Activated CD4-positive, alpha-beta T cell treated with anti-CD3 and anti-CD28 coated beads, Interleukin-2, amount 50 U/mL, for 4 hours (primary cell): ENCODE measurements around the gene MET.

Experiments used
- DNase-seq, 2 experiments: peaks; one replicate each; pipeline ENCODE4 v3.0.0-alpha.2; 2020

The MET gene

DNA sequence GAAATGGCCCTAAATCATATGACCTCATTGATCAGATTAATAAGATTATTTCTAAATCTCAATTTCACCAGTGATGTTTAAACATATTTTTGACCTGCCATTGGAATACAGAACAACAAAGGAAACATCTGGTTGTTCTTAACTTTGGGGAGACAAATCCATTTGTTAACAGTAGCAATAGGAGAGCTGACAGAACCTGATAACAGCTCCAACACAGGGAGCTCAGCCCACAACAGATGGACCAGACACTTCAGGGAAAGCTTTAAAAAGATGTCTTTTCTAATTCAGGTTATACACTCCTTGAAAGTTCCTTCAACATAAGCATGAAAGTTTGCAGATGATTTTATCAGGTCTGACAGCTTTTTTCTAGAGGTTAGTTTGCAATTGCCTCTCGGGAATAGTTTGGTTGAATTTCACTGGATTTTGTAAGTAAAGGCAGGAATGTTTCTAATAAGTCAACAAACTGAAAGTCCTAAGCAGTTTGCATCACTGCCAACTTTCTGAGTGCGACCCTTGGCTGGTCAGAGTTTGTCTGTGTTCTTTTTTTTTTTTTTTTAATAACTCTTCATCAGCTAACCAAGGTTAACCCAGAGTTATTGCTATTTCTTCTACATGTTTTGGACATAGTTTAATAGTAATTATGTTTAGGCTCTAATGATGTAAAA lies 6.5 kb upstream of the MET start:
- no peak for DNase-seq

DNA sequence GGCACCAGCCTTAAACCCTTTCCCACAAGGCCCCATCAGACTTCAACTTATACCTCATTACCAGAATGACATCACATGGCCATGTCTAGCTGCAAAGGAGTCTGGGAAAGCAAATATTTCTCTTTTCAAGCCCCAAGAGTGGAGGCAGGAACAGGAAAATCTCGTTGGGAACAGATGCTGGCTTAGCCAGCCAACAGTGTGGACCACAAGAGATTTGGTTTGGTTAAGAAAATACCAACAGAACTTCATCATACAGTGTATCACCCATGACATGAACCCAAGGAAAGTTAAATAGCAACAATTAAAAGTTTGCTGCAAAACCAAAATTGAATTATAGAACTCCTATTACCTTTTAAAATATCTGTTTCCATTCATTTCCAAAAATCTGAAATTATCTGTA lies 2.2 kb upstream of the MET start:
- no peak for DNase-seq

DNA sequence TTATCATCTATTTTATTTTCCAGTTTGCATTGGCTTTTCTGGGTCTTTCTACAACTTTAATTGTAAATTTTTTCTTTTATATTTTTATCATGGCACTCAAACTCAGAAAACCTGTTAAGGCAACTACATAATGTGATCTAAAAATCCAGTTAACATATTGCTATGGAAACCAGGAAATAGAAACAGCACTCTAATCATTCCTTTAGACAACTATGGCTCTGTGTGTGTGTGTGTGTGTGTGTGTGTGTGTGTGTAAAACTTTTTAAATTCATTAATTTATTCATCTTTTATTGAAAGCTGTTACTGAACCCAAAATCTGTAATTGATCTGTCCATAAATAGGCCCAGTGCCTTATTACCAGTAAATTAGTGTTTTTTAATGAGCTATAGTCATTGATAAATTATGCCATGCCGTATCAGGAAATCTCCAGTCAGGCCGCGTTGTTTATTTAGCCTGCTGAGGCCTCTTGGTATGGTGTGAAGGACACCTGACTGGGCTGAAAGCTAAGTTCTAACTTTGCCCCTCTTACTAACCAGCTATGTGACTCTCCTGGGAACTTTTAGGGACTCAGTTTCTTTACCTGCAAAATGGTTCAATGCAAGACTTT lies 1.5 kb upstream of the MET start:
- DNase-seq = no peak

DNA sequence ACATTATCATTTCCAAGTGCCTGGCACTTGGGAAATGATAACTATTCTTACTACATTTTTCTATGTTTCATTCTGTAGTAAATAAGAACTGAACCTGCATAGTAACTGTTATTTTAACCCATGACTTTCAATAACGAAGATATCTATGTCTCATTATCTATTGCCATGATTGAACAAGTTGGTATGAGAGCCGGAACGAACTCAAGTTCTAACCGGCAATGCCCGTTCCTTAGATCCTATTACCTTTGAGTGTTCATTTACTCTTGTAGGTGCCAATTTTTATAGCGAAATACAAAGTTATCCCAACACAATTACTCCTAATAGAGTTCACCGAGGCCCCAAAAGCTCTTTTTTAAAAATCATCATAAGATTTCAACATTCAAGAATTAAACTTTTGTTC lies 885 bp upstream of the MET start:
- DNase-seq = no peak

DNA sequence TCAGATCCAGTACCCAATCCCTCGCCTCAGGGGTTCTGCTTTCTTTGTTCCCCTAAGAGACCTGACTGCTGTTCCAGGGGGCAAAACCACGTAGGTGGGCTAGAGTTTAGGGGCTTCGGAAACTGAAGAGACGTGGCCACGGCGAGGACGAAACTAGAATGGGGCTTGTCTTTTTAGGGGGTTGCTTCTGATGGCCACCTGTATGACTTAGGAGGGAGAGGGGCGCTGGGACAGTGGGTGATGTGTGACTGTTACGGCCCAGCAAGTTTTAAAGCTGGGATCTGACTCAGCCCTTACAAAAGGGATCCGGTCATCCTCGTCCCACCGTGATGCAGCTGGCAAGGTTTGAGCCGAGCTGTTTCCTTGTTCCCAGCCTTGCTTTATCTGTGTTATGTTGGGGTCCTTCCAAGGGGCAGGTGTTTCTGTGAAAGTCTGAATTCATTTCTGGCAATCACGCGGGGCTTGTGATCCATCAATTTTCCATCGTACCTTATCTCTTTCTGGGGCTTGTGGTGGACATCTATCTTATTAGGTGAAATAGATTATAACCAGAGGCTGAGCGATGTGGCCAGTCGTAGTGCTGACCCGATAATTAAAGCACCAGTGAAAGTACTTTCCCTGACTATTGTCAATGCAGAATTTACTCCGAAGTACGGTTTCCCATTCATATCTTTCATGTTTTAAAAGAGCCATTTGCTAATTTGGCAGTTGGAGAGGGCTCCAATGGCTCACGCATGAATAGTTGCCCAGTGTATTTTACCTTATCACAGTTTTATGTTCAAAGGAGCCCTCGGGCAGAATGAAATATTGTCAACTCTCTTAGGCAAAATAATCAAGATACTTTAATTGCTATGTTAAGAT lies 830 bp downstream of the MET start:
- DNase-seq = no peak

DNA sequence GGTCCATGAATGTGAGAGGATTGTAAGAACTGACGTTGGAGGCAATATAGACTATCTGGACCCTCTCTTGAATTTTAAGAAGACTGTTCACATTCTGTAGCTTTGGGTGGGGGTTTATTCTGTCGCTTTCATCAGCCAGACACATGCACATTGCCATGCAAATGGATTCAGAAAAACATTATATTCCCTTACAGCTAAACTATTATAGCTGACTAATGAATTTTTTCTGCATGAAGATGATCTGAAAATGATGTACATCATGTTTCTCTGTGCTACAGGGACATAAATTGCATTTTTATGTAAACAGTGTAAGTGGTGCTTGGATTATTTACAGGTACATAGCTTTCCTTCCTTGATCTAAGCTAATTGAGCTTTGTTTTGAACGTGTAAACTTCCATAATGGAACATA lies 1.5 kb downstream of the MET start:
- DNase-seq = no peak

DNA sequence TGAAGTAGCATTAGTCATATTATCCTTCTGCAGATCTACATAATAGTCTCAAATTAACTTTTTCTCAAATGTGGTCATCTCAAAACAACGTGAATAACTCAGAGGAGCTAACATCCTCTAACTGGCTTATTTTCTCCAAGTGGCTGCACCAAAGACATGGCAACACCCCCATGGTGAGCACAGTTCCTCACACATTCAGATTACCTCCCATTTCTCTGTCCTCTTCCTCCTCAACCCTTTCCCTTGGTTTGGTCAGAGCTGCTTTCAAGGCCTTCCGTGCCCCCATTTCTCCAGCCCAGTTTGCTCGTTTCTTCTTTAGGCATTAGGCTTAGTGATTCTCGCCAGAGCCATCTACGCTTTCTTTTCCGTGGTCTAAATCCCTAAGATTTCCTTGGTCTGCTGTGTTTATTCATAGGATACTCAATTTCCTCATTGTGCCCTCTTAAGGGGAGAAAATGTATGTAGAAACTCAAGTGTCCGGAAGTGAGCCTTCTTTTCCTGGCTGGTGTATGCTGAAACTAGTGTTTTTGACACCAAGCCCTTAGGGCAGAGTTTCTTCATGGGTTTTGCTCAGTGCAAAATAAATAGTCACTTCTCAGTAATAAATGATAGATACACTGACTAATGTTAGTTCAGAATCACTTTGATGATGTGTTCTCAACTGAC lies 2.6 kb downstream of the MET start:
- DNase-seq = no peak

DNA sequence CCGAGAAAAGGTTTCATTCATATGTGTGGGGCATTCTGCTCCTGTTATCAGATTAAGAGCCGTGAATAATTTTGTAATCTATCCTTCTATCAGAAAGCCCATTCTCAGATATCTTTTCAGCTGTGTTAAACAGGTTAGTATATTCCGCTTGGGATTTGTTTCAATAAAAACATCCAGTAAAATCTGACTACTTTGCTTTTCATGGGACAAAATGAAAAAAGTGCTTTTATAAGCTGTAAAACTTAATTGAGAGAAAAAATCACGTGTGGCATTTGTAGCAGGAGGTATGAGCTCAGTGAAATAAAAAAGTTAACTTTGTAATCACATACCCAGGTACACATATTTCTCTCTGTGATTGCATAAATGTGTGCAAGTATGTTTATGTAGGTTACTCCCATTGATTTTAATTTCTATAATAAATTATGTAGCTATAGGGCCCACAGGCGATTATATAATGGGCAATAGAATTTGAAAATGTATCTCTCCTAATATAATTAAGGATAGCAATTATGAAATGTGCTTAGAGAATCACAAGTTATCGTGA lies 3.9 kb downstream of the MET start:
- no peak for DNase-seq

DNA sequence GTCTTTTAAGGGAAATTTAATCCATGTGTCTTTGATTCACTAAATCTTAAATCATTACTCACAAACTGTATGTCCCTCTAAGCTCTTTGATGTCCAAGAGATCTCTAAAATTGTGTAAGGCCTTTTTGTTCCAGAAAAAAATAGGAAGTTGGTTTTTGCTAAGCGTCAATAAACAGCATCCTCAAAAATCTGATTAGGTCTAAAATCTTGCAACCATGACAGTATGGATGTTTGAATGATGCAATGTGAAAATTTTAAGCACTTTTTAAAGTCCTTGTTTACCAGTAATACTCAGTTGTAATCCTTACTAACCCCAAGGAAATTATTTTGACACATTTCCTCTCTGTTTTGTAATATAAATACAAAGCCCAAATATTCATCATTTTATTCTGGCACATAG lies 6.8 kb downstream of the MET start:
- DNase-seq = no peak

DNA sequence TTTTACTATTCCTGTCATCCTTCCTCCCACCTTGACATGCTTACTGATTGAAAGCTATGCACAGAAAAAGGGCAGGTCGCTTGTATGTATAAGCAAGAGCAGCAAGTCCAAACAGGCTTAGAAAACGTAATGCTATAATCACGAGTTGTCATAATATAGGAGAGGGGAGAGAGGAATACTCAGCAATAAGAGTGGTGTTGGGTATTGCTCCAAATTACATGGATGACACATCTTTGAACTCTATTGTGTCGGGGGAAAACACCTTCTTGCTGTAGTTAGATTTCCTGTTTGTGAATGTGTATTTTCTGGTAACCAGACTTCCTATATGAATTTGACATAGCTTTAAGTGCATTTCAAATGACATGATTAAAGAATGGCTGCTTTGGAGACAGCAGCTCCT lies 7.5 kb downstream of the MET start:
- no peak for DNase-seq

DNA sequence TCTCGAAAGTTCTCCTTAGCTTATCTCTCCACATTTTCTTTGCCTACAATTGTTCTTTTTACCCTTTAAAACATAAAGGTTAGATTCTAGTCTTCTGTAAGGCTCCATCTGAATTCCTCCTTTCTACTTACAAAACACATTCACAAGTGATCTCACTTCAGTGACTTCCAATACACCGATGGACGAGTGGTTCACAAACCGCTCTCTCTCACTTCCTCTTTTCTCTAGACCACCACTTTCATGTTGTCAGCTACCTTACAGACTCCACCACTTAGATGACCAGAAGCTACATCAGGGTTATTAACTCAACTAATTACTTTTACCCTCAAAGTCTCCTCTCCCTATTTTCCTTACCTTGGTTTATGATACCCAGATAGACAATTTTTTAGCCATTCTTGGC lies 11.8 kb downstream of the MET start:
- DNase-seq = no peak

DNA sequence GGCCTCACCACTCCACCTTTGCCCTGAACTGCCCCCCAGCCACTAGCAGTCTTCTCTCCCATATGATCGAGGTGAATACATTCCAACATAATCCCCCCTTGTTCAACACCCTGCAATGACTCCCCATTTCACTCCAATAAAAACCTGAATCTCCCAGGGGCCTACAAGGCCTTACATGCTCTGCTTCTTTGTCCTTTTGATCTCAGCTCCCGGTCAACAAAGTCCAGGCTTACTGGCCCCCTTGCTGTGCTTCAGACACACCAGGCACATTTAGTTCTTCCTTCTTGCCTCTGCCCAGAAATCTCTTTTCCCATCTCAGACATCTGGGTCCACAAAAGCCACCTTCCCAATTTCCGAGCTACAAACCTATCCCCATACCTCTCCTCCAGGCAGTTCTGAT lies 14.0 kb downstream of the MET start:
- no peak for DNase-seq

DNA sequence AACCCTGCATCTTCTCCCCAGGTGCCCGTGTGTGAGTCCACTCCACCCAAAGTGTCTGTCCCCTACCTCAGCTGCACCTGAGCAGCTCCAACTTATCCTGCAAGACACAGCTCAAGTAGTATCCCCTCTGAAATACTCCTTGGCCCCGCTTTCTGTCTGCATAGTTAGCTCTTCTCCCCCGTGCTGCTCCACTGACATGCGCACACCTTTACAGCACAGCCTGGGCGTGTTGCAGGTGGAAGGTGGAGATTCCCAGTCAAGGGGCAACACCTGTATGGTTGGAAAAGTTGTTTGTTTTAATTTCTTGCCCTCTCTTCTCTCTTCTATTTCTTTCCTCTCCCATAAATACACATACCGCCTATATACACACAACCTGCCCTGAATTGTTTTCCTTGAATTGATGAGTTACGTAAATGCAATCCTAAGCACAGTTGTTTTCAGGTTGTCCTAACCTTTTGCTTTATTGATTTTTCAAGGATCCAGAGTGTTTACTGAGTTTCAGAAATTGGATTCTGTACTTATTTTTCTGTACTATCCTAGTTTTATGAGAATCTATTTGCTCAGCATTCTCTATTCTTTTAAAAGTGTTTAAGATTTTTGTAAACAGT lies 14.9 kb downstream of the MET start:
- no peak for DNase-seq

DNA sequence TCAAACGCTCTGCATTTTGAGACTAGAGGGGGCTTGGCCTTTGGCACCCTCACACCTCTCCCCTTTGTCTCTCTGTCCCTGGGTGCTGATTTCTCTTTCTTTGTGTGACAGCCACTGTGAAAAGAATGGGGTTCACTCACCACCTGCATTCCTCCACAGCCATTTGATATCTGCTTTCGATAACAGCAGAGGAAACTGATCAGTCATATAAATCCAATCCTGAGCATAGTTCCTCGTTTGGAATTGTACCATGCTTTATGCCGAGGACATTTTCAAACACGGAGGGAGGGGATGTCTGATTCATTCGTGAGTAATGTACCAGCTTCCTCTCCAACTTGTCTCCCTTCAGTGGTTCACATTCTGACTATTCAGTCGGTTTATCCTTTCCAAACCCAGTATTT lies 15.8 kb downstream of the MET start:
- DNase-seq = no peak

DNA sequence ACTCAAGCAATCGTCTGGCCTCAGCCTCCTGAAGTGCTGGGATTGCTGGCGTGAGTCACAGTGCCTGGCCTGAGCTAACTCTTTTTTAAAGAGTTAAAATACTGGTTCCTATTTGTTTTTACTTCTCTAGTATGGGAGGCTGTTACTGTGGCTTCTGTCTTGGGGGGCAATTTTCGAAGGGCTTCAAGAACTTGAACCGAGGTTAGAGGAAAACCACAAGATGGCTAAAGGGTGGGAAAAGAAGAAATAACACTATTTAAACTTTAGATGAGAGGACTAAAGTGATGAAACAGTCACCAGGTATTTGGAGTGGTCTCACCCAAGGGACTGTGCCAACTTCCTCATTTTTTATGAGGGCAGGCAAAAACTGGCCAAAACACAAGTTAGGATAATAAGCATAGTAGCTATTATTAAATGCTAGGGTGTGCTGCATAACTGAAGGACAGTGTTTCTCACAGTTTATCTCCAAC lies 17.8 kb downstream of the MET start:
- DNase-seq = no peak

DNA sequence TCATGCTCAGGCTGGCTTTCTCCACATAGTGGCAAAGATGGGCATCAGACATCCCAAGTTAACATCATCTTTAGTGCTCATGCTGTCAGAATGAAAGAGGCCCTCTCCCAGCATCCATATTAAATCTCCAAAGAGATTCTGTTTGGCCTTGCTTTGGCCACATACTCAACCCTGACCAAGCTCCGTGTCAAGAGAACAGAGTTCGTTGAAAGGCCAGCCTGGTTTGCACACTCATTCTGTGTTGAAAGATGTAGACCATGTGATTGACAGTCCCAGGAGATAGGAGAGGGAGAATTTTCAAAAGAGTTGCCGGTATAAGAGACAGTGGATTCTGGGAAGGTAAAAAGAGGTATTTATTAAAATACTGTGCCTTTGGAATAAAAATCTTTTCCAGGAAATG lies 19.7 kb downstream of the MET start:
- DNase-seq = no peak

DNA sequence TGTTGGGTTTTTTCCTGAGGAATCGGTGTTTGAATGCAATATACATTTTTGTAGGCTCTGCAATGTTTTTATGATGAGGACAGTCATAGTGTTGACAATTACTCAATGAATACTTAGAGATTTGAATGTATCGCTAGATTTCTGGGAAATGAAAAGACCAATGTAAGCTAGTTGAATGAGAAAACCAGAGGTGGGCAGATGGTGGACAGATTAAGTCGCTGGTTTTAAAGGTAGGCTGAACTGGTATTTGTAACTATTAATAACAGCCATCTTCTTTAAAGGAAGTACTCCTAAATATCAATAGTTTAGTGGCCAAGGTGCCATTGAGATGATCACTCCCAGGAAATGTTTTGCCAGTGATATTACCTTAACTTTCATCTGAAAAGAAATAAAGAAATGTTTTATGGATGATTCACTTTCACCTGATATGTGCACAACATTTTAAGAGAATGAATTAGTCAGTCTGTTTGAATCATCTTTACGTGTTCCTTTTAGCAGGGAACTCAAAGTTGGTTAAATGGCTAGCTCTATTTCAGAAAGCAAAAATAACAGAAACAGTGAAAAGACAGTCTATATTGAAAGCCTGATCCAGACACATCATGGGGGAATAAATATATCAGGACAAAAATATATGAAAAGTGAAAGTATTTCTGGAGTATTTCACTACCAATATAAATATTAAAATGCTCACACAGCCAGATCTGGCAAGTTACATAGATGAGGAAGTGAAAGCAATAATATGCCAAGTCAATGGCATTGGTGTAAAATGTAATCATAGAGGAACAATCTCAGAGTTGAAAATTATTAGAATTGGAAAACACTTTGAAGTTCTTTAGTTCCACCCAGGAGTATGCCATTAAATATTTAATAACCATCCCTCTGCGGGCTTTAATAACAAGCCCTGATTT lies 20.7 kb downstream of the MET start:
- no peak for DNase-seq

DNA sequence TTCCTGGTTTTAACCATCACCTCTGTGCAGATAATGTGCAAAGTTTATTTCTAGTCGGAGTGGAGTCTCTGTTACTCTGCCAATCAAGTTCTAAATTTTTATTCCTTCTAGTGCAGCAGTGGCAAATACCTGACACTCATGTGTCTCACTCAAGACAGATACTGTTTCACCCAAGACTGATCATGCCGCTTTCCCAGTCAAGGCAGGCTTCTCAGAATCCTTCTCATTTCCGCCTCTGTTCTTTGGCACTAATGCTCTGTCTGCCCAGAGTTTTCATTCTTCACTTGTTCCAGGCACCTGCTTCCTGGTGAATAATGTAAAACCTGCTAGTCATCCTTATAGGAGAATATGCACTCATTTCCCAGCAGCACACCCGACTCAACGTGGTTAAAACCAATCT lies 24.7 kb downstream of the MET start:
- no peak for DNase-seq

DNA sequence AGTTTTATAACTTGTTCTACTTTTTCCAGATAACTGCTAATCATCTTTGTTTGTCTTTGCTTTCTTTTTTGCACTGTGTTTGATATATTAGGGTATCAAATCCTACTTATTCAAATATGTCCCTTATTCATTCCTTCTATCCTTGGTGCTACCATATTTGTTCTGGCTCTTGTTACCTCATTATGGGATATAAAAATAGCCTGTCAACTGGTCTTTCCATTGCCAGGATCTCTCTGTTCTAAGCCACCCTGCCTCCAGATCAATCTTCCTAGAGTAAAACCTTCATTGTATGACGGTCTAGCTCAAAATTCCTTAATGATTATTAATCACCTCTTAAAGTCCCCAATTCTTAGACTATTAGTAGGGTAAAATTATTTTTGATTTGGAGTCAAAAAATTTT lies 25.2 kb downstream of the MET start:
- DNase-seq = no peak

DNA sequence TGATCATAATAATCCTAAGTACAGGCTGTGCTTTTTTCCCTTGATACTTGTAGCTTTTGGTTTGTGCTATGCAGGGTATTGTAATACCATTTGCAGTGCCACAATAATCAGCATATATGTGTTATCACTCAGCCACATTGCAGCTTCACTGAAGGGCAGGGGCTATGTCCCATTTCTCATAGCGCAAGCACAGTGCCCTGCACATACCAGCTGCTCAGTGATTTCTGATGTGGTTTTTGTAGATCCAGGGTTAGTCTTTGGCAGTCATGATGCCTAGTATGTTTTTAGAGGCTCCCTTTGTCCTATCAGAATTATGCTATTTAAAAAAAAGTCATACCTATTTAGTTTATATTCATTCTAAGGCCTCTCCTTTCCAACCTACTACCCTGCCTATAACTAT lies 25.8 kb downstream of the MET start:
- DNase-seq = no peak

DNA sequence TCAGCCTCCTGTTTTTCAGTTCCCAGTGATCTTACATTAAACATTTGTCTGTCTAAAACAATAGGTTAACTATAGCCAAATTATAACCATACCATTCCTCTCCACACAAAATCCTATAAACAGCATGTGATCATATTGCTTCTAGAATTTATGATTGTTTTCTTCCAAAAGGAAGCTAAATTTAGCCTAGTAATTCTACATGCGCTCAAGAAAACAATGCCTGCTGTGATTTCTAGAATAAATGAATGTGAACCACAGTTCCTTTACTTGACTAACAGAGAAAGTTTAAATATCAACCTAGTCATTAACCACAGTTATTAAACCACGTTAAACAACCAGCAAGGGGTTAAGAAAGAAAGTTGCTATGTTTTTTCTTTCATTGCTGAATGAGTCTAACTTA lies 26.4 kb downstream of the MET start:
- no peak for DNase-seq
